Measurements from ENCODE around the gene CYTL1.

GRCh38 chr4:5044341-5044740, 25.1 kb upstream of the CYTL1 start:
- TF ChIP-seq, protein P1, sequence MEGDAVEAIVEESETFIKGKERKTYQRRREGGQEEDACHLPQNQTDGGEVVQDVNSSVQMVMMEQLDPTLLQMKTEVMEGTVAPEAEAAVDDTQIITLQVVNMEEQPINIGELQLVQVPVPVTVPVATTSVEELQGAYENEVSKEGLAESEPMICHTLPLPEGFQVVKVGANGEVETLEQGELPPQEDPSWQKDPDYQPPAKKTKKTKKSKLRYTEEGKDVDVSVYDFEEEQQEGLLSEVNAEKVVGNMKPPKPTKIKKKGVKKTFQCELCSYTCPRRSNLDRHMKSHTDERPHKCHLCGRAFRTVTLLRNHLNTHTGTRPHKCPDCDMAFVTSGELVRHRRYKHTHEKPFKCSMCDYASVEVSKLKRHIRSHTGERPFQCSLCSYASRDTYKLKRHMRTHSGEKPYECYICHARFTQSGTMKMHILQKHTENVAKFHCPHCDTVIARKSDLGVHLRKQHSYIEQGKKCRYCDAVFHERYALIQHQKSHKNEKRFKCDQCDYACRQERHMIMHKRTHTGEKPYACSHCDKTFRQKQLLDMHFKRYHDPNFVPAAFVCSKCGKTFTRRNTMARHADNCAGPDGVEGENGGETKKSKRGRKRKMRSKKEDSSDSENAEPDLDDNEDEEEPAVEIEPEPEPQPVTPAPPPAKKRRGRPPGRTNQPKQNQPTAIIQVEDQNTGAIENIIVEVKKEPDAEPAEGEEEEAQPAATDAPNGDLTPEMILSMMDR (IDR thresholded peaks at IDR 0.05) = no peak
- TF ChIP-seq POLR2A (IDR thresholded peaks at IDR 0.05) = no peak

All from tibial nerve (tissue), 3 donors.